ENCODE results near the gene TSHZ2. TPM values are rescaled to one million over a fixed set of nuclear protein-coding genes. Genes with fewer than 3 reads are reported as not detected.

TSHZ2 gene
- total RNA-seq, 3 donors from 2014 or later = 31.7 to 106 (median 59.6) TPM

DNA sequence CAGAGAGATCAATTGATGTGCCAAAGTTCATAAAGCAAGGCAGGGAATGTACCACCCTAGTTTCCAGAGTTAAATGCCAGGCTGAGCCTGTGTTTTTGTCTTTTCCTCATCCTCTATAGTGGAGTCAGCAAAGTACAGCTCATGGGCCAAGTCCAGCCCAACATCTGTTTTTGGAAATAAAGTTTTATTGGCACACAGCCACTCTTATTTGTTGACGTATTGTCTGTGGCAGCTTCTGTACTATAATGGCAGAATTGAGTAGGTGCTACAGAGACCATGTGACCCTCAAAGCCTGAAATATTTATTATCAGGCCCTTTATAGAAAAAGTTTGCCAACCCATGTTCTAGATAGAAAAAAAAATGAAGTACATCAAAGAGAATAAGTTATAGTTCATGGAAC, 187.0 kb downstream of the TSHZ2 start:
- TF ChIP-seq, protein P1, sequence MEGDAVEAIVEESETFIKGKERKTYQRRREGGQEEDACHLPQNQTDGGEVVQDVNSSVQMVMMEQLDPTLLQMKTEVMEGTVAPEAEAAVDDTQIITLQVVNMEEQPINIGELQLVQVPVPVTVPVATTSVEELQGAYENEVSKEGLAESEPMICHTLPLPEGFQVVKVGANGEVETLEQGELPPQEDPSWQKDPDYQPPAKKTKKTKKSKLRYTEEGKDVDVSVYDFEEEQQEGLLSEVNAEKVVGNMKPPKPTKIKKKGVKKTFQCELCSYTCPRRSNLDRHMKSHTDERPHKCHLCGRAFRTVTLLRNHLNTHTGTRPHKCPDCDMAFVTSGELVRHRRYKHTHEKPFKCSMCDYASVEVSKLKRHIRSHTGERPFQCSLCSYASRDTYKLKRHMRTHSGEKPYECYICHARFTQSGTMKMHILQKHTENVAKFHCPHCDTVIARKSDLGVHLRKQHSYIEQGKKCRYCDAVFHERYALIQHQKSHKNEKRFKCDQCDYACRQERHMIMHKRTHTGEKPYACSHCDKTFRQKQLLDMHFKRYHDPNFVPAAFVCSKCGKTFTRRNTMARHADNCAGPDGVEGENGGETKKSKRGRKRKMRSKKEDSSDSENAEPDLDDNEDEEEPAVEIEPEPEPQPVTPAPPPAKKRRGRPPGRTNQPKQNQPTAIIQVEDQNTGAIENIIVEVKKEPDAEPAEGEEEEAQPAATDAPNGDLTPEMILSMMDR (IDR thresholded peaks at IDR 0.05) = no peak
- TF ChIP-seq POLR2AphosphoS5 (IDR thresholded peaks at IDR 0.05) = no peak
- TF ChIP-seq POLR2A (IDR thresholded peaks at IDR 0.05) = no peak
- no peak overlapping the region for H3K4me3 ChIP-seq
- no peaks in the 10 kb centered on the region for H3K27me3 ChIP-seq
- H3K27ac ChIP-seq = no peak overlapping the region
- H3K36me3 ChIP-seq = no peaks in the 10 kb centered on the region
- no peaks in the 10 kb centered on the region for H3K9me3 ChIP-seq
- no peak for DNase-seq (ENCODE audit: low spot score in 2 of 2)
- H3K4me1 ChIP-seq = no peaks in the 10 kb centered on the region
- intact Hi-C loops (cut with DNase I; ENCODE audit: low total_unique reads) = no loop called here

DNA sequence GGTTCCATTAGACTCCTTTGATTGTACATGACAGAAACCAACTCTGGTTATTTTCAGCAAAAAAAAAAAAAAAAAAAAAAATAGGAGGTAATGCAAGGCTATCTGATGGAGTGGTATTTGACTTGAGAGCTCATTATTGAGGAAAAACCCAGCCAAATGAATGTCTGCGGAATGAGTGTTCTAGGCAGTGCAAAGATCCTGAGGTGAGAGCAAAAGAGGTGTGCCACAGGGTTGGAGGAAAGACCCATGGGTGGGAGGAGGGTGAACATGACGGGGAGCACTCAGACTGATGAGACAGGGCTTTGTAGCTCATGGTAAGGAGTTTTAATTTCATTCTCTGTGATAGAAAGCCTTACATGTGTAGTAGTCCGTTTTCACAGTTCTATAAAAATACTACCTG, 188.9 kb downstream of the TSHZ2 start:
- intact Hi-C loops (cut with DNase I; ENCODE audit: low total_unique reads) = loop anchor here (10.0 kb wide), 1 partner anchor 754 kb away; no protein-coding TSS in a partner anchor
- Histone ChIP-seq H3K27ac (peak overlapping the region; percentile 81 to 85), H3K27me3 (no peaks in the 10 kb centered on the region), H3K4me1 (no peaks in the 10 kb centered on the region), H3K36me3 (no peaks in the 10 kb centered on the region), H3K9me3 (no peaks in the 10 kb centered on the region), H3K4me3 (no peak overlapping the region)
- no peak for DNase-seq (ENCODE audit: low spot score in 2 of 2)
- TF ChIP-seq POLR2A (IDR thresholded peaks at IDR 0.05) (no peak), POLR2AphosphoS5 (IDR thresholded peaks at IDR 0.05) (no peak)
- TF ChIP-seq, protein P1 (IDR thresholded peaks at IDR 0.05) = no peak

DNA sequence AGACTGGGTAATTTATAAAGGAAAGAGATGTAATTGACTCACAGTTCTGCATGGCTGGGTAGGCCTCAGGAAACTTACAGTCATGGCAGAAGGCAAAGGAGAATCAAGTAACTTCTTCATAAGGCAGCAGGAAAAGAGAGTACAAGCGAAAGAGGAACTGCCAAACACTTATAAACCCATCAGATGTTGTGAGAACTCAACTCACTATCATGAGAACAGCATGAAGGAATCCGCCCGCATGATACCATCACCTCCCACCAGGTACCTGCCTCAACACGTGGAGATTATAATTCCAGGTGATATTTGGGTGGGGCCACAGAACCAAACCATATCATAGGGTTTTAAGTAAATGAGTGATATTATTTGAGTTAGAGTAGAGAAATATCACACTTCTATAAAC, 189.3 kb downstream of the TSHZ2 start:
- intact Hi-C loops (cut with DNase I; ENCODE audit: low total_unique reads) = loop anchor here (10.0 kb wide), 1 partner anchor 753 kb away; no protein-coding TSS in a partner anchor
- peak overlapping the region in 1 of 3 donors; percentile 53 for H3K4me3 ChIP-seq
- TF ChIP-seq POLR2AphosphoS5 (IDR thresholded peaks at IDR 0.05) (no peak), POLR2A (IDR thresholded peaks at IDR 0.05) (no peak)
- TF ChIP-seq, protein P1 (IDR thresholded peaks at IDR 0.05) = no peak
- no peaks in the 10 kb centered on the region for H3K36me3 ChIP-seq
- DNase-seq (ENCODE audit: low spot score in 2 of 2) = no peak
- no peaks in the 10 kb centered on the region for H3K9me3 ChIP-seq
- H3K27ac ChIP-seq = peak overlapping the region; percentile 81 to 85
- H3K4me1 ChIP-seq = no peaks in the 10 kb centered on the region
- no peaks in the 10 kb centered on the region for H3K27me3 ChIP-seq

DNA sequence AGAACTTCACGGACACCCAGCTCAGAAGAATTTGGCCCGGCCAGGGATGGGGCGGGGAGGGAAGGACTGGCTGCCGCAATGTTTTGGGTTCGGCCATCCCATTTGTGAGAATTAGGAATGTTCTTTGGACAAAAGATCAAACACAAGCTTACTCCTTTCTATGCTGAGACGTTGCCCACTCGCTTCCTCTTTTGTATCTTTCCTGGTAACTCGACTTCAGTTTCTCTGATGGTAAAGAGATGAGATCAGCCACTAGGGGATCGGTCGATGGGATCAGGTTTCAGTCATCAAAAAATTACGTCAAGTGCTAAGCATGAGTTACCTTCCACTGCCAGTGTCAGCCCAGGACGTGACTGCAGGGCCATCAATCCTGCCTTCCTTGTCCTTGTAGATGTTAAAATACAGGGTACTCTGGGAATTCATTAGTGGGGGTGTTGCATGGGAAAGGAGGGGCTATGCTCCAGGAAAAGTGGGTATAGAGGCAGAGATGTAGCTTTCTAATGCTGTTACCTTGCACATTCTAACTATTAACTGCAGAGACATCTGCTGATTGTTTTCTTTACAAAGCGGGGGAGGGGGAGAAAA, 190.2 kb downstream of the TSHZ2 start:
- Histone ChIP-seq H3K9me3 (no peaks in the 10 kb centered on the region), H3K4me1 (no peaks in the 10 kb centered on the region), H3K36me3 (no peaks in the 10 kb centered on the region), H3K4me3 (peak overlapping the region; percentile 16 to 53 (median 32)), H3K27me3 (no peaks in the 10 kb centered on the region), H3K27ac (peak overlapping the region; percentile 81 to 85)
- DNase-seq (ENCODE audit: low spot score in 2 of 2) = peak in 1 of 2 donors; percentile 64
- intact Hi-C loops (cut with DNase I; ENCODE audit: low total_unique reads) = loop anchor here (10.0 kb wide), 1 partner anchor 752 kb away; no protein-coding TSS in a partner anchor
- TF ChIP-seq, protein P1 (IDR thresholded peaks at IDR 0.05) = peak; percentile 42 to 70 (median 51)
- TF ChIP-seq POLR2AphosphoS5 (IDR thresholded peaks at IDR 0.05) (peak in 2 of 3 donors; percentile 48 to 68), POLR2A (IDR thresholded peaks at IDR 0.05) (no peak)

DNA sequence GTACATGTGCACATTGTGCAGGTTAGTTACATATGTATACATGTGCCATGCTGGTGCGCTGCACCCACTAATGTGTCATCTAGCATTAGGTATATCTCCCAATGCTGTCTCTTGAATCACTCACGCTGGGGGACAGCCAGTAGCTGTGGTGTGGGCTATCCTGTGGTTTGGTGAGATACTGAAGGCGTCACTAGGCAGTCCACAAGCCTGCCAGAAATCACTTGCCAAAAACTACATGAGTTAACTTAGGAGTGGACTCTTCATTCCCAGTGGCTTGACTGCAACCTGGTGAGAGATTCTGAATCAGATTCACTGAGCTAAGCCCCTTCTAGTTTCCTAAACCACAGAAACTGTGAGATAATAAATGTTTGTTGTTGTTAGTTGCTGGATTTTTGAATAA, 191.3 kb downstream of the TSHZ2 start:
- H3K9me3 ChIP-seq = no peaks in the 10 kb centered on the region
- H3K36me3 ChIP-seq = no peaks in the 10 kb centered on the region
- no peaks in the 10 kb centered on the region for H3K4me1 ChIP-seq
- TF ChIP-seq, protein P1 (IDR thresholded peaks at IDR 0.05) = no peak
- DNase-seq (ENCODE audit: low spot score in 2 of 2) = no peak
- no peak overlapping the region for H3K27ac ChIP-seq
- no peaks in the 10 kb centered on the region for H3K27me3 ChIP-seq
- no peak overlapping the region for H3K4me3 ChIP-seq
- intact Hi-C loops (cut with DNase I; ENCODE audit: low total_unique reads) = loop anchor here (10.0 kb wide), 1 partner anchor 751 kb away; no protein-coding TSS in a partner anchor

All from breast epithelium (tissue), 4 donors.